CD8-positive, alpha-beta memory T cell (primary cell): Measurements from ENCODE around the gene GABRR3. TPM values are rescaled to one million over a fixed set of nuclear protein-coding genes. Genes with fewer than 3 reads are reported as not detected.
A peak's percentile ranks its signal among the peaks of the same experiment; 100 is the strongest.

Experiments used
- CTCF ChIA-PET: fragments of 350-600 bp; sonication (Branson Sonifier 250); formaldehyde crosslinking; loops from one replicate; lab custom pipeline; 2021; ENCODE audit warnings: antibody characterized with exemption; lab: Charles Lee
- POLR2A ChIA-PET: fragments of 350-600 bp; sonication (Branson Sonifier 250); formaldehyde crosslinking; loops from one replicate; lab custom pipeline; 2021; ENCODE audit warnings: antibody characterized with exemption; lab: Charles Lee
- DNase-seq, 5 donors: peaks; one replicate each; pipeline versions ENCODE4 v3.0.0 to v3.0.0-alpha.2; 2020 to 2022; ENCODE audit warnings: mixed read lengths in 1 of 5
- H3K27ac ChIP-seq: one replicate; pipeline ENCODE4 v1.7.0; 2013; ENCODE audit warnings: low read depth, mild to moderate bottlenecking, low read length, moderate library complexity
- H3K27me3 ChIP-seq: 2 replicates; pipeline ENCODE4 v1.7.0; 2013; ENCODE audit warnings: low read length, mild to moderate bottlenecking; ENCODE audit not compliant: insufficient read depth, poor library complexity, severe bottlenecking
- H3K36me3 ChIP-seq: 2 replicates; pipeline ENCODE4 v1.7.0; 2013; ENCODE audit warnings: mild to moderate bottlenecking, low read length, moderate library complexity; ENCODE audit not compliant: insufficient read depth
- H3K4me1 ChIP-seq: 2 replicates; pipeline ENCODE4 v1.7.0; 2013; ENCODE audit warnings: mild to moderate bottlenecking, low read length, moderate library complexity; ENCODE audit not compliant: insufficient read depth
- H3K4me3 ChIP-seq: 2 replicates; pipeline ENCODE4 v1.7.0; 2013; ENCODE audit warnings: mild to moderate bottlenecking, low read length
- H3K9me3 ChIP-seq: 2 replicates; pipeline ENCODE4 v1.7.0; 2013; ENCODE audit warnings: mild to moderate bottlenecking, low read length
- H3K27ac Mint-ChIP-seq, 8 donors: one replicate each; pipeline ENCODE4 v1.8.0; 2020 to 2021; ENCODE audit warnings: mixed read lengths in 8 of 8, mild to moderate bottlenecking in 6 of 8, inconsistent platforms in 3 of 8, moderate library complexity in 3 of 8
- H3K27me3 Mint-ChIP-seq, 2 donors: one replicate each; pipeline ENCODE4 v1.8.0; 2020 to 2021; ENCODE audit warnings: mixed read lengths in 2 of 2, mild to moderate bottlenecking in 1 of 2, moderate library complexity in 1 of 2
- H3K36me3 Mint-ChIP-seq, 3 donors: one replicate each; pipeline ENCODE4 v1.8.0; 2020 to 2021; ENCODE audit warnings: mixed read lengths in 3 of 3, inconsistent platforms in 1 of 3, mild to moderate bottlenecking in 1 of 3
- H3K4me1 Mint-ChIP-seq, 3 donors: one replicate each; pipeline ENCODE4 v1.8.0; 2020 to 2021; ENCODE audit warnings: mixed read lengths in 3 of 3, inconsistent platforms in 1 of 3, mild to moderate bottlenecking in 1 of 3
- H3K4me3 Mint-ChIP-seq, 7 donors: one replicate each; pipeline ENCODE4 v1.8.0; 2020 to 2021; ENCODE audit warnings: mixed read lengths in 7 of 7, mild to moderate bottlenecking in 6 of 7, moderate library complexity in 4 of 7, inconsistent platforms in 2 of 7
- H3K9me3 Mint-ChIP-seq, 5 donors: one replicate each; pipeline ENCODE4 v1.8.0; 2020 to 2022; ENCODE audit warnings: mixed read lengths in 5 of 5, mild to moderate bottlenecking in 3 of 5, moderate library complexity in 2 of 5, inconsistent platforms in 1 of 5
- polyA plus RNA-seq: library from polyadenylated mRNA; unstranded; fragments of 300-500 nt; fragmentation: Illumina TruSeq; gene quantifications from one replicate; pipeline ENCODE4 v1.2.3, GENCODE V29; 2021
- total RNA-seq, 2 experiments: library from RNA; stranded (reverse); gene quantifications; one replicate each; pipeline ENCODE4 v1.2.3, GENCODE V29; 2021

GABRR3 gene
- total and polyA plus RNA-seq, 3 experiments from 2014 or later = not detected

GRCh38 chr3:97950360-97950759, 84.8 kb downstream of the GABRR3 start:
- CTCF ChIA-PET = interaction anchor here (1.3 to 2.0 kb wide), 3 partner anchors 8 to 18 kb away, joined by 4 to 6 read pairs (median 5); no protein-coding TSS in a partner anchor
- no peaks in the 10 kb centered on the region for H3K4me1 ChIP-seq
- POLR2A ChIA-PET = no interaction called here
- H3K27ac ChIP-seq = no peak overlapping the region
- no peaks in the 10 kb centered on the region for H3K27me3 Mint-ChIP-seq
- peaks cover 12 to 93% (median 39%) of the 10 kb centered on the region in 3 donors for H3K36me3 Mint-ChIP-seq
- peak overlapping the region in 1 of 8 donors; percentile 36 for H3K27ac Mint-ChIP-seq
- no peaks in the 10 kb centered on the region for H3K27me3 ChIP-seq
- peaks cover 38% of the 10 kb centered on the region for H3K36me3 ChIP-seq
- H3K9me3 ChIP-seq = no peaks in the 10 kb centered on the region
- no peaks in the 10 kb centered on the region for H3K9me3 Mint-ChIP-seq
- H3K4me3 Mint-ChIP-seq = no peak overlapping the region
- H3K4me3 ChIP-seq = no peak overlapping the region
- H3K4me1 Mint-ChIP-seq = no peaks in the 10 kb centered on the region
- no peak for DNase-seq

DNA sequence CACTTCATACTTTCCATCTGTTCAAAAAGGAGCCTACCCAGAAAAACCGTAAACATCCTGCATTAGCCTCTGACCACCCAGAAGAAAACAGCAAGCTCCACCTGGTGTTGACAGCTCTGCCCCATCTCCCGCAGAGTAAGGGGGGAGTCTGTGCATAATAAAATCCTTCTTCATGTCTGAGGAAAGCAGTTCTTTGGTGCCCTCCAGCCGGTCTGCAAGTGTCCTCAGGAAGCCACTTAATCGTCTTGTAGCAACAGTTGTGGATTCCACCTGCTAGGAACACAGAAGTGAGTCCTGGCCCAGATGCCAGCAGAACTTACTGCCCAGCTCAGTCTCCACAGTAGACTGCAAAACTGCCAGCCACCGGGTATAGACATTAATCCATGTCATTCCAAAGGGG, 85.4 kb downstream of the GABRR3 start:
- Mint-ChIP-seq H3K27ac (peak overlapping the region in 2 of 8 donors; percentile 2 to 44), H3K27me3 (no peaks in the 10 kb centered on the region), H3K4me3 (no peak overlapping the region), H3K9me3 (no peaks in the 10 kb centered on the region), H3K36me3 (peaks cover 12 to 93% (median 36%) of the 10 kb centered on the region in 3 donors), H3K4me1 (no peaks in the 10 kb centered on the region)
- no peaks in the 10 kb centered on the region for H3K27me3 ChIP-seq
- H3K27ac ChIP-seq = no peak overlapping the region
- no peak for DNase-seq
- peaks cover 38% of the 10 kb centered on the region for H3K36me3 ChIP-seq
- no peak overlapping the region for H3K4me3 ChIP-seq
- H3K4me1 ChIP-seq = no peaks in the 10 kb centered on the region
- CTCF ChIA-PET = no interaction called here
- H3K9me3 ChIP-seq = no peaks in the 10 kb centered on the region
- POLR2A ChIA-PET = no interaction called here

- Mint-ChIP-seq H3K27ac (peak overlapping the region in 2 of 8 donors; percentile 37 to 68), H3K36me3 (peaks cover 12 to 90% (median 34%) of the 10 kb centered on the region in 3 donors), H3K27me3 (no peaks in the 10 kb centered on the region), H3K4me3 (no peak overlapping the region), H3K4me1 (no peaks in the 10 kb centered on the region), H3K9me3 (no peaks in the 10 kb centered on the region)
- no peak overlapping the region for H3K4me3 ChIP-seq
- no peak overlapping the region for H3K27ac ChIP-seq
- CTCF ChIA-PET = no interaction called here
- no peaks in the 10 kb centered on the region for H3K27me3 ChIP-seq
- POLR2A ChIA-PET = no interaction called here
- no peaks in the 10 kb centered on the region for H3K9me3 ChIP-seq
- peaks cover 32% of the 10 kb centered on the region for H3K36me3 ChIP-seq
- no peaks in the 10 kb centered on the region for H3K4me1 ChIP-seq
- DNase-seq = no peak
Observed at GRCh38 chr3:97949110-97949485, 86.0 kb downstream of the GABRR3 start.

DNA sequence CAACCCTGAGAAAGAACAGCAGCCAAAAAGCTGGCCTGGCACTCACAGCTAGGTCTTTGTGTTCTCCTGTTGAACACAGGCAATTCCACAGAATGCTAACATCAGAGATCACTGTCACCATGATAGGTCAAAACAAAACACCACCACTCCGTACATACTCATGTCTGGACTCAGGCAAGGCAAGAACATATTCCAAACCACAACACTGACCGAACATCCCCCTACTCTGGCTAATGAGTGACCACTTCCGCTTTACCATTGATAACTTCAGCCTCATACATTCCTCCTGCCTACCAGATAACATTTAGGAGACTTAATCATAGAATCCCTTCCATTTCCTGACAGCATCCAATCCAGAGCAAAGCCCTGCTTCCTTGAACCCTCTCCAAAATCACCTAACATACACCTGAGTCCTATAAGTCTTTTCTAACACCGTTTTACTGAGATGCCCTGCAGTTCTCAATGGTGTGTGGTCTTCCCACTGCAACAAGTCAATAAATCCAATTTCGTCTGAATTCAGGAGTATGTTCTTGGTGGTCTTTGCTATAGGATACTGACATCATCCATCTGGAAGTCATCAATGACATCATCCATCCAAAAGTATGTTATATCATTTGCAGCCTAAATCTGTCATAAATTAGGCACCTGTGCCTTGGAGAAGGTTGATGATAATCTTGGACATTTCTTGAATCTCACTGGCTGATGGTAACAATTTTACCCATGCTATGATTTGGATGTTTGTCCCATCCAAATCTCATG, 86.6 kb downstream of the GABRR3 start:
- Mint-ChIP-seq H3K27ac (peak overlapping the region in 3 of 8 donors; percentile 8 to 51 (median 12)), H3K27me3 (no peaks in the 10 kb centered on the region), H3K4me1 (no peaks in the 10 kb centered on the region), H3K36me3 (peaks cover 12 to 91% (median 34%) of the 10 kb centered on the region in 3 donors), H3K9me3 (no peaks in the 10 kb centered on the region), H3K4me3 (no peak overlapping the region)
- H3K36me3 ChIP-seq = peaks cover 31% of the 10 kb centered on the region
- ChIA-PET POLR2A (interaction anchor here (0.6 kb wide), 1 partner anchor 12 kb away, joined by 3 read pairs; no protein-coding TSS in a partner anchor), CTCF (no interaction called here)
- H3K9me3 ChIP-seq = no peaks in the 10 kb centered on the region
- H3K4me3 ChIP-seq = no peak overlapping the region
- H3K27ac ChIP-seq = no peak overlapping the region
- H3K4me1 ChIP-seq = no peaks in the 10 kb centered on the region
- H3K27me3 ChIP-seq = no peaks in the 10 kb centered on the region
- DNase-seq = no peak

DNA sequence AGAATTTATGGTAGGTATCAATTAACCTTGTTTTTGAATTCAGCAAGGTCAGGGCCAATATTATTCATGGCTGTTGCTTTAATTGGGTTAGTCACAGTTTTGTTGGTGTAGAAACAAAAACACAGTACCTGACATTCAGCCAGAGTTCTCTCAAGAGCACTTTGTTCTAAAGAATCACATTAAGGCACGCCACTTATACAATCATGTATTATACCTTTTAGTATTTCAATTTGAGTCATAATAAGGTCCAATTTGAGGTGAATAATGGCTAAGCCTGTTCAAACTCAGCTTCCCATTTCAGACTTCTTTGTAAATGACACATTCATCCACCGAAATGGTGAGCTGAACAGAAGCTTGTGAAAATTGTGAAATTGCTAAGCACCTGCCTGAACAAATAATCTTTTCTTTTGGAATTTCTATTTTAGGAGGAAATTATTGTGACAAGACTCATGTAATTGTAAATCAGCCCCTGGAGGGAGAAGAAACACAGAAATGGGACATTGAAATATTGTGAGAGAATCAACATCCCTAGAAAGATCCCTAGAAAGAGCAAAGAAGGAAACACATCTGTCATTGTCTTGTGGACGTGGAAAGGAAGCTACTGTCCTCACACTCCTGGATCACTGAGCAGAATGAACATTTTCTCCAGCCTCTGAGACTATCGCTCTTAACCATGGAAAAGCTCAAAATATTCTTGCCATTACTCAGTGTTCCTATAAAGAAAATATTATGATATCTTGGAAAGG, 92.1 kb downstream of the GABRR3 start:
- Histone ChIP-seq H3K9me3 (no peaks in the 10 kb centered on the region), H3K36me3 (peaks cover 14% of the 10 kb centered on the region), H3K27me3 (no peaks in the 10 kb centered on the region), H3K4me1 (no peaks in the 10 kb centered on the region), H3K27ac (no peak overlapping the region), H3K4me3 (no peak overlapping the region)
- ChIA-PET CTCF (interaction anchor here (1.0 to 1.5 kb wide), 4 partner anchors 8 to 80 kb away, joined by 3 to 7 read pairs (median 4); no protein-coding TSS in a partner anchor), POLR2A (no interaction called here)
- H3K36me3 Mint-ChIP-seq = peaks cover 3 to 57% (median 19%) of the 10 kb centered on the region in 3 donors
- no peak overlapping the region for H3K4me3 Mint-ChIP-seq
- no peaks in the 10 kb centered on the region for H3K27me3 Mint-ChIP-seq
- peaks cover 0 to 5% (median 2%) of the 10 kb centered on the region in 3 donors for H3K4me1 Mint-ChIP-seq
- no peak for DNase-seq
- H3K27ac Mint-ChIP-seq = peak overlapping the region in 2 of 8 donors; percentile 35 to 66
- H3K9me3 Mint-ChIP-seq = no peaks in the 10 kb centered on the region

DNA sequence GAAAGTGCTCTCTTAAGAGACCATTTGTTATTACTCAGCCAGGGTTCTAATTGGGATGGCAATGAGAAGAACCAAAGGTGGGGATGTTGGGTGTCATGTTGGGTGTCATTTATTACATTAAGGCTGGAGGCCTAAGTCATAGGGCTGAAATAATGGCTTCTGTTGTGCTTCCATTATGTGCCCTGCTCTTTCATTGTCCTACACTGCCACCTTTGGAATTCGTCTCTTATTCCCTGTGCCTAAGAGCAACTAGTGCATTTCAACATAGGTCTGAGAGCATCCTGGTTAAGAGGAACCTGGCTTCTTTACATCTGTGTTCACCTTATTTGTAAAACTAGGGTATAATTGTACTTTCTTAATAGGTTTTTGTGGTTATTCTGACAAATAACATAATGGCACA, 95.1 kb downstream of the GABRR3 start:
- Histone ChIP-seq H3K4me1 (no peaks in the 10 kb centered on the region), H3K27ac (no peak overlapping the region), H3K9me3 (no peaks in the 10 kb centered on the region), H3K36me3 (peaks cover 5% of the 10 kb centered on the region), H3K4me3 (no peak overlapping the region), H3K27me3 (no peaks in the 10 kb centered on the region)
- CTCF ChIA-PET = interaction anchor here (0.6 to 2.2 kb wide), 10 partner anchors 11 to 148 kb away, joined by 3 to 7 read pairs (median 4); no protein-coding TSS in a partner anchor
- POLR2A ChIA-PET = no interaction called here
- Mint-ChIP-seq H3K36me3 (peaks cover 0 to 33% (median 18%) of the 10 kb centered on the region in 3 donors), H3K27ac (peak overlapping the region in 3 of 8 donors; percentile 21 to 62 (median 27)), H3K4me1 (peaks cover 0 to 5% (median 2%) of the 10 kb centered on the region in 3 donors), H3K9me3 (no peaks in the 10 kb centered on the region), H3K27me3 (no peaks in the 10 kb centered on the region), H3K4me3 (no peak overlapping the region)
- DNase-seq = peak in 2 of 5 donors; percentile 8 to 15

DNA sequence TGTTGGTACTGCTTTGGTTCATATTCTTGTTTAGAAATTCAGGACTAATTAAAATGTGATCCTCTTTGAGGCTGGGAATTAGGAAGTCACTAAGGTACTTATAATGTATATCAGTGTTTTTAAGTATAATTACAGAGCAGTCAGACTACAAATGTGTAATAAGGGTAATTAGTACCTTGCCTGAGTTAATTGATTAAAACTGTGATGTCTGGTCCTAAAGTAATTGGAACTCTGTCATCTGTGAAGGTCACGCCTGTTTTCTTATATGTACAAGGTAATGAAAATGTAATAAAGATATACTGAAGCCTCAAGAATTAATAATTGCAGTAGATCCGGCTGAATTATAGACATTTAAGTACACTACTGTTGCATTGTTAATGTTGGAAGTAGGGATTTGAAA, 95.7 kb downstream of the GABRR3 start:
- Histone ChIP-seq H3K27me3 (no peaks in the 10 kb centered on the region), H3K27ac (no peak overlapping the region), H3K36me3 (peaks cover 5% of the 10 kb centered on the region), H3K9me3 (no peaks in the 10 kb centered on the region), H3K4me3 (no peak overlapping the region), H3K4me1 (no peaks in the 10 kb centered on the region)
- POLR2A ChIA-PET = no interaction called here
- Mint-ChIP-seq H3K27ac (no peak overlapping the region), H3K4me3 (no peak overlapping the region), H3K4me1 (peaks cover 0 to 5% (median 2%) of the 10 kb centered on the region in 3 donors), H3K27me3 (no peaks in the 10 kb centered on the region), H3K9me3 (no peaks in the 10 kb centered on the region), H3K36me3 (peaks cover 0 to 30% (median 18%) of the 10 kb centered on the region in 3 donors)
- no peak for DNase-seq
- CTCF ChIA-PET = interaction anchor here (0.8 to 2.2 kb wide), 7 partner anchors 10 to 147 kb away, joined by 3 to 7 read pairs (median 4); no protein-coding TSS in a partner anchor
